OCI-LY1 (cell line): Measurements from ENCODE around the gene VARS2.

Experiments
- H2AFZ ChIP-seq: fragments of 200-600 bp; sonication (generic), shearing (Covaris generic); 2 replicates; pipeline ENCODE4 v1.6.0; 2014; ENCODE audit warnings: antibody characterized with exemption, mild to moderate bottlenecking, low read length
- H3F3A ChIP-seq: fragments of 200-600 bp; sonication (generic), shearing (Covaris generic); 2 replicates; pipeline ENCODE4 v1.6.0; 2014; ENCODE audit warnings: mild to moderate bottlenecking, antibody characterized with exemption, low read length, moderate library complexity; ENCODE audit not compliant: insufficient read depth
- H3K27ac ChIP-seq: fragments of 200-600 bp; sonication (generic); 2 replicates; pipeline ENCODE4 v1.5.1; 2014; ENCODE audit warnings: low read length, mixed run types, mild to moderate bottlenecking, low read depth; ENCODE audit not compliant: poor library complexity, severe bottlenecking
- H3K27me3 ChIP-seq: fragments of 200-600 bp; sonication (generic); 2 replicates; pipeline ENCODE4 v1.6.0; 2014; ENCODE audit warnings: antibody characterized with exemption, mild to moderate bottlenecking, low read length, moderate library complexity; ENCODE audit not compliant: insufficient read depth
- H3K36me3 ChIP-seq: fragments of 200-600 bp; sonication (generic); 2 replicates; pipeline ENCODE4 v1.6.1; 2014; ENCODE audit warnings: mild to moderate bottlenecking, antibody characterized with exemption, low read length, moderate library complexity, mixed read lengths; ENCODE audit not compliant: insufficient read depth
- H3K4me1 ChIP-seq: fragments of 200-600 bp; sonication (generic); 2 replicates; pipeline ENCODE4 v1.5.1; 2014; ENCODE audit warnings: mild to moderate bottlenecking, low read length, moderate library complexity; ENCODE audit not compliant: insufficient read depth, severe bottlenecking
- H3K4me2 ChIP-seq: fragments of 200-600 bp; sonication (generic), shearing (Covaris generic); 2 replicates; pipeline ENCODE4 v1.6.1; 2014; ENCODE audit warnings: low read length
- H3K4me3 ChIP-seq: fragments of 200-600 bp; sonication (generic); 2 replicates; pipeline ENCODE4 v1.5.1; 2014; ENCODE audit warnings: low read length, low read depth, mild to moderate bottlenecking, mixed read lengths; ENCODE audit not compliant: poor library complexity, severe bottlenecking
- H3K79me2 ChIP-seq: fragments of 200-600 bp; shearing (Covaris generic); 2 replicates; pipeline ENCODE4 v1.6.1; 2016; ENCODE audit warnings: mixed run types, low read length, mixed read lengths; ENCODE audit not compliant: insufficient read depth
- H3K9ac ChIP-seq: fragments of 200-600 bp; sonication (generic), shearing (Covaris generic); 2 replicates; pipeline ENCODE4 v1.6.1; 2014; ENCODE audit warnings: mild to moderate bottlenecking, low read length, mixed read lengths
- H3K9me2 ChIP-seq: fragments of 200-600 bp; sonication (generic), shearing (Covaris generic); 2 replicates; pipeline ENCODE4 v1.6.1; 2014; ENCODE audit warnings: low read depth, mild to moderate bottlenecking, low read length, mixed read lengths
- H3K9me3 ChIP-seq: fragments of 200-600 bp; shearing (Covaris generic); 2 replicates; pipeline ENCODE4 v1.6.1; 2014; ENCODE audit warnings: low read length, mixed read lengths
- H4K20me1 ChIP-seq: fragments of 200-600 bp; sonication (generic), shearing (Covaris generic); 2 replicates; pipeline ENCODE4 v1.6.0; 2016; ENCODE audit warnings: mild to moderate bottlenecking, low read length; ENCODE audit not compliant: insufficient read depth
- CTCF ChIP-seq: fragments of 200-600 bp; sonication (generic), shearing (Covaris generic); IDR thresholded peaks from 2 replicates; pipeline ENCODE4 v1.5.1; 2017; ENCODE audit warnings: mild to moderate bottlenecking, antibody characterized with exemption, low read length, moderate library complexity, mixed read lengths
- EZH2 ChIP-seq: fragments of 200-600 bp; sonication (generic), shearing (Covaris generic); IDR thresholded peaks from 2 replicates; pipeline ENCODE4 v1.8.0; 2017; ENCODE audit warnings: borderline replicate concordance, mixed run types, mild to moderate bottlenecking, antibody characterized with exemption, low read length, moderate library complexity, mixed read lengths

The VARS2 gene

GRCh38 chr6:30915591-30915946 is 1.5 kb downstream of the VARS2 start:
- peaks cover 51% of the 10 kb centered on the region for H3K36me3 ChIP-seq
- no peak overlapping the region for H2AFZ ChIP-seq
- H3K79me2 ChIP-seq = no peaks in the 10 kb centered on the region
- H3K9ac ChIP-seq = peak overlapping the region; percentile 83
- H3K27ac ChIP-seq = no peak overlapping the region
- H3K9me2 ChIP-seq = no peaks in the 10 kb centered on the region
- peak; percentile 65 for TF ChIP-seq CTCF
- TF ChIP-seq EZH2 = no peak
- no peaks in the 10 kb centered on the region for H4K20me1 ChIP-seq
- no peaks in the 10 kb centered on the region for H3K9me3 ChIP-seq
- H3F3A ChIP-seq = no peaks in the 10 kb centered on the region
- H3K27me3 ChIP-seq = no peaks in the 10 kb centered on the region
- peaks cover 23% of the 10 kb centered on the region for H3K4me1 ChIP-seq
- peak overlapping the region; percentile 87 for H3K4me3 ChIP-seq
- peak overlapping the region; percentile 95 for H3K4me2 ChIP-seq

GRCh38 chr6:30917041-30917440 is 3.0 kb downstream of the VARS2 start:
- no peaks in the 10 kb centered on the region for H3K27me3 ChIP-seq

DNA sequence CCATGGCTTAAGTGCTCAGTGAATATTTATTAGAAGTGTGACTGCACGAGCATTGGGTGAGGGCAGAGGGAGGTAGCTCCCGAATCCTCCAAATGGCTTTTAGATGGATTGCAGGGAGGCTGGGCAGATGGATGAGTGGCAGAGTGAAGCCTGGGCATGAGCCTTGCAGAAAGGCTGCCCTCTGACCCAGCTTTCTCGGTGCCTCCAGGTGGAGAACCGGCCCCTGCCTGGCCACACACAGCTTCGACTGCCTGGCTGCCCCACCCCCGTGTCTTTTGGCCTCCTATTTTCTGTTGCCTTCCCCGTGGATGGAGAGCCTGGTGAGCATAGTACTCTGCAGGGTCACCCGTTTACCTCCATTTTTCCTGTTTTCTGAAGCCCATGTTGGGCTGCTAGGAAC is 3.4 kb downstream of the VARS2 start:
- no peaks in the 10 kb centered on the region for H3K9me2 ChIP-seq
- peaks cover 70% of the 10 kb centered on the region for H3K36me3 ChIP-seq
- H3K79me2 ChIP-seq = no peaks in the 10 kb centered on the region
- H3K4me3 ChIP-seq = no peak overlapping the region
- H3K9ac ChIP-seq = no peak overlapping the region
- peaks cover 23% of the 10 kb centered on the region for H3K4me1 ChIP-seq
- no peaks in the 10 kb centered on the region for H4K20me1 ChIP-seq
- no peaks in the 10 kb centered on the region for H3K27me3 ChIP-seq
- H3F3A ChIP-seq = no peaks in the 10 kb centered on the region
- no peak overlapping the region for H3K4me2 ChIP-seq
- no peak overlapping the region for H3K27ac ChIP-seq
- H3K9me3 ChIP-seq = no peaks in the 10 kb centered on the region
- no peak for TF ChIP-seq CTCF
- no peak for TF ChIP-seq EZH2
- H2AFZ ChIP-seq = no peak overlapping the region

More at GRCh38 chr6:30917041-30917440, 3.0 kb downstream of the VARS2 start:
- peaks cover 23% of the 10 kb centered on the region for H3K4me1 ChIP-seq
- TF ChIP-seq CTCF = no peak
- no peak overlapping the region for H2AFZ ChIP-seq
- H3K79me2 ChIP-seq = no peaks in the 10 kb centered on the region
- no peak overlapping the region for H3K9ac ChIP-seq
- H3K9me3 ChIP-seq = no peaks in the 10 kb centered on the region
- H4K20me1 ChIP-seq = no peaks in the 10 kb centered on the region
- no peaks in the 10 kb centered on the region for H3F3A ChIP-seq
- no peaks in the 10 kb centered on the region for H3K9me2 ChIP-seq
- H3K4me2 ChIP-seq = no peak overlapping the region
- peaks cover 65% of the 10 kb centered on the region for H3K36me3 ChIP-seq
- H3K27ac ChIP-seq = no peak overlapping the region
- H3K4me3 ChIP-seq = no peak overlapping the region
